K562 (cell line): ENCODE measurements around the gene ARHGAP15. TPM values are rescaled to one million over a fixed set of nuclear protein-coding genes. Genes with fewer than 3 reads are reported as not detected.

Experiments
- ATAC-seq: fragments of 200-7000 bp; cut with Tn5 transposase; 3 replicates; pipeline ENCODE4 v1.9.1; 2020; ENCODE audit warnings: moderate library complexity
- BruUV-seq: library from RNA; stranded (reverse); fragments of 400-500 nt; replicated peaks from 2 replicates; lab custom pipeline; 2021; lab: Mats Ljungman, UMichigan
- CTCF ChIA-PET: fragments of 300-600 bp; formaldehyde crosslinking; extraction: SDS; loops from one replicate; lab custom pipeline; 2021; ENCODE audit warnings: low intra/inter-chr PET ratio; lab: Yijun Ruan, JAX
- POLR2A ChIA-PET: fragments of 300-600, 350-650 bp; sonication (Branson Sonifier 250); formaldehyde crosslinking; extraction: SDS; loops from one replicate; lab custom pipeline; 2021; ENCODE audit warnings: antibody characterized with exemption, inconsistent platforms; lab: Yijun Ruan, JAX
- DNase-seq, 4 experiments: peaks; one replicate each; pipeline versions ENCODE4 v3.0.0 to v3.0.0-alpha.2; 2011 to 2018; ENCODE audit warnings: low spot score in 3 of 4, mixed read lengths in 3 of 4; ENCODE audit errors: extremely low read depth in 1 of 4
- FAIRE-seq: peaks from 2 replicates; lab custom pipeline; 2011; peaks lifted over from hg19 to GRCh38; lab: Jason Lieb, UNC
- H2AFZ ChIP-seq: 2 replicates; pipeline ENCODE4 v1.6.0; 2011; ENCODE audit warnings: low read depth, low read length, control low read depth, inconsistent platforms
- H3K27ac ChIP-seq: fragments of 200-600 bp; 3 replicates; pipeline ENCODE4 v1.8.0; 2011; ENCODE audit warnings: low read depth, mild to moderate bottlenecking, control low read depth, inconsistent platforms, low read length, moderate library complexity, mixed read lengths; ENCODE audit errors: extremely low read depth
- H3K27me3 ChIP-seq, 2 experiments: fragments of 300-600 bp in 1 of 2; 2 replicates in 1 of 2; 3 replicates in 1 of 2; pipeline versions ENCODE4 v1.6.0 to v1.8.0; 2011; ENCODE audit warnings: inconsistent platforms in 2 of 2, low read length in 2 of 2, mild to moderate bottlenecking in 1 of 2, mixed read lengths in 1 of 2, moderate library complexity in 1 of 2; ENCODE audit not compliant: control insufficient read depth in 2 of 2, insufficient read depth in 2 of 2
- H3K36me3 ChIP-seq: fragments of 300-600 bp; 3 replicates; pipeline ENCODE4 v1.8.0; 2011; ENCODE audit warnings: mild to moderate bottlenecking, low read length, inconsistent platforms; ENCODE audit not compliant: control insufficient read depth, insufficient read depth
- H3K4me1 ChIP-seq, 2 experiments: fragments of 200-600 bp in 1 of 2; replicated peaks in 1 of 2; 2 replicates in 1 of 2; 3 replicates in 1 of 2; pipeline versions ENCODE4 v1.5.1 to v1.8.0; 2011; ENCODE audit warnings: inconsistent platforms in 2 of 2, low read length in 2 of 2, mild to moderate bottlenecking in 1 of 2, mixed read lengths in 1 of 2, moderate library complexity in 1 of 2; ENCODE audit not compliant: control insufficient read depth in 2 of 2, insufficient read depth in 2 of 2
- H3K4me2 ChIP-seq: 2 replicates; pipeline ENCODE4 v1.6.1; 2011; ENCODE audit warnings: low read length, control low read depth, inconsistent platforms, mixed read lengths; ENCODE audit not compliant: insufficient read depth
- H3K4me3 ChIP-seq: fragments of 200-600 bp; sonication (generic), shearing (Covaris generic); 2 replicates; pipeline ENCODE4 v1.5.1; 2016; ENCODE audit warnings: control low read depth, inconsistent platforms
- H3K79me2 ChIP-seq: fragments of 200-600 bp; 3 replicates; pipeline ENCODE4 v1.8.0; 2011; ENCODE audit warnings: low read length, inconsistent platforms; ENCODE audit not compliant: control insufficient read depth, insufficient read depth
- H3K9ac ChIP-seq, 2 experiments: 2 replicates each; pipeline versions ENCODE4 v1.6.0 to v1.6.1; 2011; ENCODE audit warnings: low read depth in 2 of 2, low read length in 2 of 2, control low read depth in 1 of 2, inconsistent platforms in 1 of 2, mild to moderate bottlenecking in 1 of 2, mixed read lengths in 1 of 2; ENCODE audit not compliant: insufficient read depth in 1 of 2
- H3K9me1 ChIP-seq: one replicate; pipeline ENCODE4 v1.6.0; 2011; ENCODE audit warnings: inconsistent platforms, mild to moderate bottlenecking, low read length, moderate library complexity; ENCODE audit not compliant: control insufficient read depth, insufficient read depth
- H3K9me3 ChIP-seq: replicated peaks from 2 replicates; pipeline ENCODE4 v1.5.1; 2011; ENCODE audit warnings: low read depth, low read length, inconsistent platforms; ENCODE audit not compliant: control insufficient read depth, insufficient read depth
- H4K20me1 ChIP-seq: replicated peaks from 2 replicates; pipeline ENCODE4 v1.6.1; 2011; ENCODE audit warnings: low read length, inconsistent platforms, mixed read lengths; ENCODE audit not compliant: control insufficient read depth, insufficient read depth
- ARID3A ChIP-seq: IDR thresholded peaks from 2 replicates; pipeline ENCODE4 v1.6.1; 2012; ENCODE audit warnings: low read depth, low read length, improper control_type of control experiment, borderline replicate concordance
- KLF1 ChIP-seq: fragments of 450-650 bp; IDR thresholded peaks from 2 replicates; pipeline ENCODE4 v1.6.1; 2016; ENCODE audit warnings: missing genetic modification characterization, missing compliant biosample characterization
- MBD1 ChIP-seq: fragments of 250-450 bp; sonication (Bioruptor Pico); IDR thresholded peaks from 2 replicates; pipeline ENCODE4 v1.8.0; 2022; ENCODE audit warnings: inconsistent platforms
- RBM25 ChIP-seq: fragments of 200-400 bp; formaldehyde crosslinking; IDR thresholded peaks from 2 replicates; pipeline ENCODE4 v1.6.1; 2018; ENCODE audit warnings: low read length, low read depth, moderate library complexity; ENCODE audit not compliant: severe bottlenecking
- SMAD2 ChIP-seq: fragments of 150-350 bp; IDR thresholded peaks from 2 replicates; pipeline ENCODE4 v1.6.1; 2014; ENCODE audit warnings: low read depth, mild to moderate bottlenecking, low read length
- WGBS: fragments of 100-300 bp; shearing (Covaris generic); methylation state at CpG from one replicate; pipeline ENCODE4 v1.1.6; 2016; ENCODE audit warnings: low coverage, mixed read lengths; ENCODE audit not compliant: insufficient coverage; ENCODE audit errors: missing lambda C conversion rate; 5-methylcytosine and 5-hydroxymethylcytosine counted together
- in situ Hi-C: fragments of 300-500 bp; cut with MboI; formaldehyde crosslinking; loops from 4 replicates; pipeline ENCODE4 v1.15.0; 2018; ENCODE audit warnings: inconsistent platforms, mixed read lengths
- intact Hi-C: fragments of 100-400 bp; cut with micrococcal nuclease; formaldehyde crosslinking; loops from 2 replicates; pipeline ENCODE4 v1.14.2; 2022
- polyA plus RNA-seq, 8 experiments: library from polyadenylated mRNA; depleted of rRNA in 4 of 8; stranded (reverse) in 5 of 8; unstranded in 3 of 8; fragments of >200 nt; fragmentation: Nextera tagmentation in 2 of 8; fragmentation: Illumina TruSeq in 1 of 8; extraction: Ambion mirVana in 2 of 8; extraction: Trizol in 1 of 8; gene quantifications; 2 replicates each; pipeline versions ENCODE4 v1.2.1 to v1.2.3, GENCODE V29; 2011 to 2014; ENCODE audit warnings: inconsistent platforms in 1 of 8, missing spikeins in 1 of 8
- total RNA-seq, 7 experiments: library from RNA; depleted of rRNA in 6 of 7; stranded (reverse); fragments of >200 nt in 6 of 7; fragmentation: Illumina TruSeq in 2 of 7; extraction: Trizol in 2 of 7; gene quantifications; 2 replicates each; pipeline versions ENCODE4 v1.2.1 to v1.2.3, GENCODE V29; 2011 to 2021; ENCODE audit warnings: low replicate concordance in 1 of 7

Gene ARHGAP15
- total and polyA plus RNA-seq, 9 of the 15 experiments (the other 6 are each of a cell fraction or from before 2014, with no cell fraction given) = 1.5 to 17.9 (median 7.9) TPM

- DNase-seq (no peak), FAIRE-seq (no peak), ATAC-seq (no peak)
- TF ChIP-seq MBD1 (CRISPR knock-in tag) (no peak), KLF1 (tag) (no peak), RBM25 (peak; percentile 50), ARID3A (no peak), SMAD2 (no peak)
- no peaks in the 10 kb centered on the region for H3K36me3 ChIP-seq
- H3K27me3 ChIP-seq = no peaks in the 10 kb centered on the region
- H2AFZ ChIP-seq = no peak overlapping the region
- CTCF ChIA-PET = no interaction called here
- H3K4me2 ChIP-seq = no peak overlapping the region
- BruUV-seq = no TSS peak
- intact Hi-C loops = no loop called here
- H3K9me1 ChIP-seq = no peaks in the 10 kb centered on the region
- no peaks in the 10 kb centered on the region for H3K79me2 ChIP-seq
- WGBS = 40% methylated on average over 1 of the region's 1 CpG
- H3K9ac ChIP-seq = no peak overlapping the region
- H3K4me1 ChIP-seq = no peaks in the 10 kb centered on the region
- POLR2A ChIA-PET = no interaction called here
- in situ Hi-C loops = no loop called here
- H3K4me3 ChIP-seq = no peak overlapping the region
- H3K9me3 ChIP-seq = no peaks in the 10 kb centered on the region
- H4K20me1 ChIP-seq = no peaks in the 10 kb centered on the region
- no peak overlapping the region for H3K27ac ChIP-seq
Measured at GRCh38 chr2:143471550-143471949, 342.3 kb downstream of the ARHGAP15 start.
